GM10248 (cell line): ENCODE data around the gene CHKB.

Source experiments
- CTCF ChIA-PET: fragments of 300-600 bp; sonication (Branson Sonifier 250); formaldehyde crosslinking; extraction: SDS; loops from one replicate; lab custom pipeline; 2021; ENCODE audit warnings: antibody characterized with exemption; lab: Yijun Ruan, JAX
- POLR2A ChIA-PET: fragments of 350-650 bp; sonication (Branson Sonifier 250); formaldehyde crosslinking; extraction: SDS; loops from one replicate; lab custom pipeline; 2020; ENCODE audit warnings: antibody characterized with exemption; lab: Yijun Ruan, JAX
- DNase-seq: peaks from one replicate; pipeline ENCODE4 v3.0.0; 2012; ENCODE audit errors: extremely low spot score
- TF ChIP-seq, protein P1 (sequence below): IDR thresholded peaks from 2 replicates; pipeline ENCODE4 v1.5.1; 2012; ENCODE audit warnings: mild to moderate bottlenecking, low read depth; ENCODE audit errors: extremely low read depth, missing control alignments, control extremely low read depth

CHKB gene

DNA sequence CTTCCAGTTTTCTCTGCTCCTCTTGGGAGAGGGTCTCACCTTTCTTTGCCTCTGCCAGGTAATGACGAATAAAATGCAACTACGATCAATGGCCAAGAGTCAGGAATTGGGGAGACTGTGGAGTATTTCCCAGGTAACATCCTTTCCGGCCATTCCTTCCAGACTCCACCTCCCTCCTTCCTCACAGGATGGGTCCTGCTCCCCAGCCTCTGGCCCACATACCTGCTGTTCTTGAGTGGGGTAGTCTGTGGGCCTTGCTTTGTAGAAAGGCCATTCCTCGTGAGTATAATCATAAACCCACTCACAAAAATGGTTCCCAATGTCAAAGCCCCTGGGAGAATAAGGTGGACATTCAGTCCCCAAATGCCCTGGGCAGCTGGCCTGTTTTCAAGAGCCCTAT is 2.9 kb downstream of the CHKB start:
- ChIA-PET CTCF (interaction anchor here (0.9 kb wide), 1 partner anchor 9 kb away, joined by 3 read pairs; no protein-coding TSS in a partner anchor), POLR2A (no interaction called here)
- no peak for DNase-seq
- TF ChIP-seq, protein P1, sequence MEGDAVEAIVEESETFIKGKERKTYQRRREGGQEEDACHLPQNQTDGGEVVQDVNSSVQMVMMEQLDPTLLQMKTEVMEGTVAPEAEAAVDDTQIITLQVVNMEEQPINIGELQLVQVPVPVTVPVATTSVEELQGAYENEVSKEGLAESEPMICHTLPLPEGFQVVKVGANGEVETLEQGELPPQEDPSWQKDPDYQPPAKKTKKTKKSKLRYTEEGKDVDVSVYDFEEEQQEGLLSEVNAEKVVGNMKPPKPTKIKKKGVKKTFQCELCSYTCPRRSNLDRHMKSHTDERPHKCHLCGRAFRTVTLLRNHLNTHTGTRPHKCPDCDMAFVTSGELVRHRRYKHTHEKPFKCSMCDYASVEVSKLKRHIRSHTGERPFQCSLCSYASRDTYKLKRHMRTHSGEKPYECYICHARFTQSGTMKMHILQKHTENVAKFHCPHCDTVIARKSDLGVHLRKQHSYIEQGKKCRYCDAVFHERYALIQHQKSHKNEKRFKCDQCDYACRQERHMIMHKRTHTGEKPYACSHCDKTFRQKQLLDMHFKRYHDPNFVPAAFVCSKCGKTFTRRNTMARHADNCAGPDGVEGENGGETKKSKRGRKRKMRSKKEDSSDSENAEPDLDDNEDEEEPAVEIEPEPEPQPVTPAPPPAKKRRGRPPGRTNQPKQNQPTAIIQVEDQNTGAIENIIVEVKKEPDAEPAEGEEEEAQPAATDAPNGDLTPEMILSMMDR, result no peak

DNA sequence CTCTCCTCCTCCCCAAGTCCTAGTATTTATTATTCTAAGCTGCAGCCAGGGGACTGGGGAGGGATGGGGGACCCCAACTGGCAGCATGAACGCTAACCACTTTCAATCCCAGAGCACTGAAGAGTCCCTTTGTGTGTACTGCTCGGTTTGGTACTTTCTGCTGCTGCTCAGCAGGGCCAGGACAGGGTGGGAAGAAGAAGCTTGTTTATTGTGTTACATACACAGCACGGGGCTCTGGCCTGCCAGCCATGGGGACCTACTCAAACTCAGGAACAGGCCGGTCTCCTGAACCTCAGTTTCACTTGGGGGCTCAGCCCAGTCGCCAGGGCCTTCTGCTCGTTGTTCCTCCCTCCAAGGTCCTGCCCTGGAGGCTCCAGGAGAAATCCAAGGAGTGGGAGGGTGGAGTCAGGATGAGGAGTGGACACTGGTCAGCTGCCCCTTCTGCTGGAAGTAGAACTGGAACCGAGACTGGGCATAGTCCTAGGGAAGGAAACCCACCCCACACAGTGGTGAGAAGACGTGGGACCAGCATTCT is 3.8 kb downstream of the CHKB start:
- ChIA-PET POLR2A (interaction anchor here (0.5 kb wide), 1 partner anchor 256 kb away, joined by 4 read pairs; no protein-coding TSS in a partner anchor), CTCF (interaction anchor here (0.6 to 5.6 kb wide), 4 partner anchors 9 to 687 kb away, joined by 3 to 43 read pairs (median 3); partner anchors contain the start of gene SYCE3)
- TF ChIP-seq, protein P1, result no peak
- no peak for DNase-seq

DNA sequence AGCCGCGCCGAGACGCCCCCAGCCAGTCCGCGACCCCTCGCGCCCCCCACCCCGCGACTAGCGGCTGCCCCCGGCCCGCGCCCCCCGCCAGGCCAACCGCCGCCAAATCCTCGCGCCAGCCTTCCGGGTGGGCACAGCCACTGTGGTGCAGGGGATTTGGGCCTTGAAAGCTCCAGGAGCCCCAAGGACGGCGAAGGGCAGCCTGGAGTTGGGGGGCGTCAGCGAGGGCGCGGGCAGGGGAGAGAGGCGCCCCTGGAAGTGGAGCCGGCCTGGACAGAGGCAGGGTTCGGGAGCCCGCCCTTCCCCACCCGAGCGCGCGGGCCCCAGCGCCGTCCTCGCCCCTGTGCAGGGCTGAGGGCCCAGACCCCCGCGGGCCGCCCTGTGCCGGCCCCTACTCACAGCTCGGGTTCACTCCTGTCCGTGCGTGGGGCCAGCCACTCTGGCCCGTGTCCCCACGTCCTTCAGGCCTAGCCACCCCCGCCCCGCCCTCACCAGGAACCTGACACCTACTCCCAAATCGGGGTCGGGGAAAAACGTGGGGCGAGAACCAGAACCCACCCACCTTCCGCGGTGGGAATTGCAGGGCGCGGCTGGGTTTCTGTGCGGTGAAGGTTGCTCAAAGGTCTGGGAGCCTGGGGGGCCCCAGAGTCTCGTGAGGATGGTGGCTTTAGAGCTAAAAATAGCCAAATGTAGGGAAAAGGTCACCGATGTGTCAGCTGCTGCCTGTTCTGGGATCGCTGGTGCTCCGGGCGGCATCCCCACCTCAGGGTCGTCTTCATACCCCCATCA is 4.5 kb downstream of the CHKB start, which contains the start of gene CPT1B:
Gene CPT1B, minus strand, starts transcription at position 441 of the 789 bp plus-strand sequence. CDS start 512 bp downstream, outside the sequence.
- no peak for DNase-seq
- POLR2A ChIA-PET, result interaction anchor here (0.5 kb wide), 2 partner anchors 15 to 255 kb away, joined by 3 to 4 read pairs; partner anchors contain the start of gene SYCE3
- CTCF ChIA-PET, result interaction anchor here (1.2 to 5.6 kb wide), 2 partner anchors 12 to 15 kb away, joined by 3 to 43 read pairs; partner anchors contain the start of gene SYCE3
- TF ChIP-seq, protein P1, result no peak

DNA sequence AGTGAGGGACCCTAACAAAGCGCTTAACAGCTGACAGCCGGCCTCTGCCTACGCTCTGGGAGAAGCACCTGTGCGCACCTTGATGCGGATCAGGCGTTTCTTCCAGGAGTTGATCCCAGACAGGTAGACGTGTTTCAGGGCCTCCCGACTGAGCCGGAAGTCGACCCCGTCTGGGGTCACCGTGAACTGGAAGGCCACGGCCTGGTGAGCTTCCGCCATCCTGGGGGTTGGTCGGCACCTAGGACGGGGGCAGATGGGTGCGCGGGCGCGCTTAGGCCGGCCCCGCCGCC is 5.0 kb downstream of the CHKB start:
- TF ChIP-seq, protein P1, result no peak
- DNase-seq, result no peak
- POLR2A ChIA-PET, result no interaction called here
- CTCF ChIA-PET, result interaction anchor here (1.2 to 5.6 kb wide), 3 partner anchors 12 to 113 kb away, joined by 3 to 43 read pairs (median 4); partner anchors contain the start of gene SYCE3

DNA sequence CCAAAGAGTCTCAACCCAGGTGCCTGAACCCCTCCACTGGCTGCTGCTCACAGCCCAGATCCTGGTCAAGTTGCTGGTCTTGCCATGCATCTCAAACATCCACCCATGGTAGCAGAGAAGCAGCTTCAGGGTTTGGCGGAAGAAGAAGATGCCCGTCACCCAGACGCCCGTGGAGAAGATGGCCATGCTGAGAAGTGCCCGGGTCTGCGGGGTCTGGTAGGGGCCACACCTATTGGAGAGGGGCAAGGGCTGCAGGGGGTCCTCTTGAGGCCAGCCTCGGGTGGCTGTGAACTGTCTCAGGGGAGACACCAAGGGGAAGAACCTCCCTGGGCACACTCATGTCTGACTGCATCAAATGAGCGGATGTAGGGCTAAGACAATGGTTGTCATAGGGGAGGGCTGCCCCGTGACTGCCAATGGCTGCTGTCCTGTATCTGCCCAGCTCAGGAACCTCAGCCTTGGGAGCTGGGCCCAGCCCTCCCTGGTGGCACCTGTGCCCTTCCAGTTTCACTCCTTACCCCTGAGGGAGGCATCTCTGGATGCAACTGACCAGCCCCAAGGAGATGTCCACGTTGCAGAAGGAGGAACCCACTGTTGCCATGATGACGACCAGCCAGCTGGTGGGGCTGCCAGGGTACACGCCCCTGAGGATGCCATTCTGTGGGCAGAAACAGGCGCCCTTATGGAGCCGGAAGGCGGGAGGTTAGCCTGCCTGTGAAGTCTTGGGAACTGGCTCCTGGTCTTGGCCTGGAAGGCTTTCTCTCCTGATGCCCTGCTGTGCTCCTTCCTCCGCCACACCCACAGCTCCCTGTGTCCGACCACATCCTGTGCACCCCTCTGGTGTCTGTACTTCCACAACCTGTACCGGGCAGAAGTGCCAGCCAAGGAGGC is 5.6 kb downstream of the CHKB start:
- ChIA-PET CTCF (interaction anchor here (1.7 to 5.6 kb wide), 2 partner anchors 13 to 114 kb away, joined by 4 to 43 read pairs; partner anchors contain the start of gene SYCE3), POLR2A (no interaction called here)
- no peak for DNase-seq
- TF ChIP-seq, protein P1, result no peak
